ENCODE data around the gene BTF3L4. TPM values are rescaled to one million over a fixed set of nuclear protein-coding genes. Genes with fewer than 3 reads are reported as not detected.

BTF3L4 gene
- total RNA-seq, 2 experiments from 2014 or later: 38.4 to 38.7 TPM

- peaks cover 6% of the 10 kb centered on the region for H3K4me1 Mint-ChIP-seq (ENCODE audit: low read depth)
- CTCF ChIA-PET: no interaction called here
- intact Hi-C loops (cut with micrococcal nuclease): no loop called here
- peaks cover 2% of the 10 kb centered on the region for H3K36me3 Mint-ChIP-seq (ENCODE audit: low read depth)
- no peaks in the 10 kb centered on the region for H3K9me3 Mint-ChIP-seq
- H3K4me3 Mint-ChIP-seq: no peak overlapping the region
- H3K27me3 Mint-ChIP-seq (ENCODE audit: low read depth): peaks cover 3% of the 10 kb centered on the region
- no peak overlapping the region for H3K27ac Mint-ChIP-seq
- DNase-seq: no peak
These were observed 42.2 kb downstream of the BTF3L4 start for GRCh38 chr1:52098139-52098871.

GRCh38 chr1:52102336-52103013 is 46.4 kb downstream of the BTF3L4 start:
- H3K4me3 Mint-ChIP-seq: no peak overlapping the region
- H3K36me3 Mint-ChIP-seq (ENCODE audit: low read depth): no peaks in the 10 kb centered on the region
- H3K27me3 Mint-ChIP-seq (ENCODE audit: low read depth): peaks cover 3% of the 10 kb centered on the region
- DNase-seq: peak; percentile 18
- no peaks in the 10 kb centered on the region for H3K9me3 Mint-ChIP-seq
- CTCF ChIA-PET: no interaction called here
- intact Hi-C loops (cut with micrococcal nuclease): no loop called here
- peaks cover 6% of the 10 kb centered on the region for H3K4me1 Mint-ChIP-seq (ENCODE audit: low read depth)
- no peak overlapping the region for H3K27ac Mint-ChIP-seq

GRCh38 chr1:52111492-52111891 is 55.4 kb downstream of the BTF3L4 start:
- no peak overlapping the region for H3K27ac Mint-ChIP-seq
- CTCF ChIA-PET: interaction anchor here (0.6 to 1.0 kb wide), 2 partner anchors 16 to 58 kb away, joined by 3 read pairs; no protein-coding TSS in a partner anchor
- H3K27me3 Mint-ChIP-seq (ENCODE audit: low read depth): no peaks in the 10 kb centered on the region
- intact Hi-C loops (cut with micrococcal nuclease): no loop called here
- H3K4me3 Mint-ChIP-seq: no peak overlapping the region
- no peaks in the 10 kb centered on the region for H3K36me3 Mint-ChIP-seq (ENCODE audit: low read depth)
- H3K9me3 Mint-ChIP-seq: no peaks in the 10 kb centered on the region
- no peak for DNase-seq
- H3K4me1 Mint-ChIP-seq (ENCODE audit: low read depth): no peaks in the 10 kb centered on the region

- Mint-ChIP-seq H3K36me3 (ENCODE audit: low read depth) (no peaks in the 10 kb centered on the region), H3K4me3 (no peak overlapping the region), H3K9me3 (no peaks in the 10 kb centered on the region), H3K27ac (no peak overlapping the region), H3K27me3 (ENCODE audit: low read depth) (no peaks in the 10 kb centered on the region), H3K4me1 (ENCODE audit: low read depth) (no peaks in the 10 kb centered on the region)
- CTCF ChIA-PET: interaction anchor here (1.3 kb wide), 1 partner anchor 14 kb away, joined by 4 read pairs; no protein-coding TSS in a partner anchor
- intact Hi-C loops (cut with micrococcal nuclease): no loop called here
- no peak for DNase-seq
These were observed 56.4 kb downstream of the BTF3L4 start for GRCh38 chr1:52112489-52112888.

- DNase-seq: no peak
- no peak overlapping the region for H3K27ac Mint-ChIP-seq
- intact Hi-C loops (cut with micrococcal nuclease): no loop called here
- H3K27me3 Mint-ChIP-seq (ENCODE audit: low read depth): no peaks in the 10 kb centered on the region
- H3K9me3 Mint-ChIP-seq: no peaks in the 10 kb centered on the region
- CTCF ChIA-PET: no interaction called here
- H3K36me3 Mint-ChIP-seq (ENCODE audit: low read depth): no peaks in the 10 kb centered on the region
- H3K4me1 Mint-ChIP-seq (ENCODE audit: low read depth): no peaks in the 10 kb centered on the region
- no peak overlapping the region for H3K4me3 Mint-ChIP-seq
These were observed 63.4 kb downstream of the BTF3L4 start for GRCh38 chr1:52119301-52120079.

- no peak overlapping the region for H3K4me3 Mint-ChIP-seq
- intact Hi-C loops (cut with micrococcal nuclease): no loop called here
- H3K9me3 Mint-ChIP-seq: no peaks in the 10 kb centered on the region
- H3K4me1 Mint-ChIP-seq (ENCODE audit: low read depth): peaks cover 16% of the 10 kb centered on the region
- DNase-seq: no peak
- CTCF ChIA-PET: no interaction called here
- H3K27ac Mint-ChIP-seq: no peak overlapping the region
- H3K27me3 Mint-ChIP-seq (ENCODE audit: low read depth): peaks cover 6% of the 10 kb centered on the region
- no peaks in the 10 kb centered on the region for H3K36me3 Mint-ChIP-seq (ENCODE audit: low read depth)
These were observed 66.3 kb downstream of the BTF3L4 start for GRCh38 chr1:52122384-52122783.

GRCh38 chr1:52123622-52124021 is 67.5 kb downstream of the BTF3L4 start:
- Mint-ChIP-seq H3K4me3 (no peak overlapping the region), H3K27me3 (ENCODE audit: low read depth) (peaks cover 6% of the 10 kb centered on the region), H3K27ac (no peak overlapping the region), H3K4me1 (ENCODE audit: low read depth) (peaks cover 16% of the 10 kb centered on the region), H3K36me3 (ENCODE audit: low read depth) (no peaks in the 10 kb centered on the region), H3K9me3 (no peaks in the 10 kb centered on the region)
- intact Hi-C loops (cut with micrococcal nuclease): no loop called here
- CTCF ChIA-PET: no interaction called here
- no peak for DNase-seq

GRCh38 chr1:52125736-52126359 is 69.8 kb downstream of the BTF3L4 start:
- H3K36me3 Mint-ChIP-seq (ENCODE audit: low read depth): no peaks in the 10 kb centered on the region
- H3K4me1 Mint-ChIP-seq (ENCODE audit: low read depth): peaks cover 16% of the 10 kb centered on the region
- intact Hi-C loops (cut with micrococcal nuclease): loop anchor here (5.0 kb wide), 1 partner anchor 241 kb away; the partner anchor contains the start of gene CC2D1B
- H3K9me3 Mint-ChIP-seq: no peaks in the 10 kb centered on the region
- no peak overlapping the region for H3K27ac Mint-ChIP-seq
- no peak overlapping the region for H3K4me3 Mint-ChIP-seq
- DNase-seq: no peak
- H3K27me3 Mint-ChIP-seq (ENCODE audit: low read depth): peaks cover 9% of the 10 kb centered on the region
- CTCF ChIA-PET: interaction anchor here (1.0 to 4.5 kb wide), 5 partner anchors 13 to 171 kb away, joined by 4 to 51 read pairs (median 6); no protein-coding TSS in a partner anchor

GRCh38 chr1:52127181-52128180 is 71.4 kb downstream of the BTF3L4 start:
- H3K4me1 Mint-ChIP-seq (ENCODE audit: low read depth): peaks cover 16% of the 10 kb centered on the region
- H3K9me3 Mint-ChIP-seq: no peaks in the 10 kb centered on the region

GRCh38 chr1:52139817-52140540 is 83.9 kb downstream of the BTF3L4 start:
- CTCF ChIA-PET: interaction anchor here (0.6 to 2.2 kb wide), 8 partner anchors 13 to 264 kb away, joined by 3 to 10 read pairs (median 3); partner anchors contain the start of genes ORC1, PRPF38A and TXNDC12
- H3K4me1 Mint-ChIP-seq (ENCODE audit: low read depth): peaks cover 36% of the 10 kb centered on the region
- H3K27me3 Mint-ChIP-seq (ENCODE audit: low read depth): no peaks in the 10 kb centered on the region
- intact Hi-C loops (cut with micrococcal nuclease): loop anchor here (1.0 to 5.0 kb wide), 6 partner anchors 107 to 497 kb away; partner anchors contain the start of genes KTI12, NRDC and TUT4
- peaks cover 3% of the 10 kb centered on the region for H3K9me3 Mint-ChIP-seq
- DNase-seq: peak; percentile 58
- peaks cover 2% of the 10 kb centered on the region for H3K36me3 Mint-ChIP-seq (ENCODE audit: low read depth)
- H3K4me3 Mint-ChIP-seq: peak overlapping the region; percentile 35
- H3K27ac Mint-ChIP-seq: peak overlapping the region; percentile 33

More at GRCh38 chr1:52127181-52128180, 71.4 kb downstream of the BTF3L4 start:
- DNase-seq: peak; percentile 59
- no peak overlapping the region for H3K27ac Mint-ChIP-seq
- no peaks in the 10 kb centered on the region for H3K36me3 Mint-ChIP-seq (ENCODE audit: low read depth)
- peaks cover 11% of the 10 kb centered on the region for H3K27me3 Mint-ChIP-seq (ENCODE audit: low read depth)
- CTCF ChIA-PET: interaction anchor here (0.6 to 4.5 kb wide), 11 partner anchors 12 to 241 kb away, joined by 3 to 51 read pairs (median 4); no protein-coding TSS in a partner anchor
- intact Hi-C loops (cut with micrococcal nuclease): loop anchor here (1.0 to 5.0 kb wide), 4 partner anchors 169 to 559 kb away; partner anchors contain the start of gene CC2D1B
- no peak overlapping the region for H3K4me3 Mint-ChIP-seq

Data from activated naive CD4-positive, alpha-beta T cell treated with anti-CD3 and anti-CD28 coated beads for 36 hours (primary cell).